ENCODE data around the gene STUB1. TPM values are rescaled to one million over a fixed set of nuclear protein-coding genes. Genes with fewer than 3 reads are reported as not detected.
A peak's percentile ranks its signal among the peaks of the same experiment; 100 is the strongest.

STUB1 gene
- total RNA-seq, 4 donors from 2014 or later: 116 to 143 (median 125) TPM

GRCh38 chr16:694863-695354 is 14.7 kb downstream of the STUB1 start:
- Histone ChIP-seq H3K36me3 (no peaks in the 10 kb centered on the region), H3K9me3 (no peaks in the 10 kb centered on the region), H3K27me3 (peaks cover 79% of the 10 kb centered on the region), H3K4me1 (peaks cover 53% of the 10 kb centered on the region), H3K4me3 (peak overlapping the region; percentile 50), H3K27ac (peak overlapping the region; percentile 22)
- WGBS: 2% methylated on average over 21 of the region's 37 CpGs
- no peak for DNase-seq (ENCODE audit: low spot score in 2 of 2)
- no peak for TF ChIP-seq POLR2A (IDR thresholded peaks at IDR 0.05)
- no peak for TF ChIP-seq EP300 (IDR thresholded peaks at IDR 0.05)
- TF ChIP-seq, protein P1, sequence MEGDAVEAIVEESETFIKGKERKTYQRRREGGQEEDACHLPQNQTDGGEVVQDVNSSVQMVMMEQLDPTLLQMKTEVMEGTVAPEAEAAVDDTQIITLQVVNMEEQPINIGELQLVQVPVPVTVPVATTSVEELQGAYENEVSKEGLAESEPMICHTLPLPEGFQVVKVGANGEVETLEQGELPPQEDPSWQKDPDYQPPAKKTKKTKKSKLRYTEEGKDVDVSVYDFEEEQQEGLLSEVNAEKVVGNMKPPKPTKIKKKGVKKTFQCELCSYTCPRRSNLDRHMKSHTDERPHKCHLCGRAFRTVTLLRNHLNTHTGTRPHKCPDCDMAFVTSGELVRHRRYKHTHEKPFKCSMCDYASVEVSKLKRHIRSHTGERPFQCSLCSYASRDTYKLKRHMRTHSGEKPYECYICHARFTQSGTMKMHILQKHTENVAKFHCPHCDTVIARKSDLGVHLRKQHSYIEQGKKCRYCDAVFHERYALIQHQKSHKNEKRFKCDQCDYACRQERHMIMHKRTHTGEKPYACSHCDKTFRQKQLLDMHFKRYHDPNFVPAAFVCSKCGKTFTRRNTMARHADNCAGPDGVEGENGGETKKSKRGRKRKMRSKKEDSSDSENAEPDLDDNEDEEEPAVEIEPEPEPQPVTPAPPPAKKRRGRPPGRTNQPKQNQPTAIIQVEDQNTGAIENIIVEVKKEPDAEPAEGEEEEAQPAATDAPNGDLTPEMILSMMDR (IDR thresholded peaks at IDR 0.05): no peak
- no peak for TF ChIP-seq POLR2AphosphoS5 (IDR thresholded peaks at IDR 0.05)

DNA sequence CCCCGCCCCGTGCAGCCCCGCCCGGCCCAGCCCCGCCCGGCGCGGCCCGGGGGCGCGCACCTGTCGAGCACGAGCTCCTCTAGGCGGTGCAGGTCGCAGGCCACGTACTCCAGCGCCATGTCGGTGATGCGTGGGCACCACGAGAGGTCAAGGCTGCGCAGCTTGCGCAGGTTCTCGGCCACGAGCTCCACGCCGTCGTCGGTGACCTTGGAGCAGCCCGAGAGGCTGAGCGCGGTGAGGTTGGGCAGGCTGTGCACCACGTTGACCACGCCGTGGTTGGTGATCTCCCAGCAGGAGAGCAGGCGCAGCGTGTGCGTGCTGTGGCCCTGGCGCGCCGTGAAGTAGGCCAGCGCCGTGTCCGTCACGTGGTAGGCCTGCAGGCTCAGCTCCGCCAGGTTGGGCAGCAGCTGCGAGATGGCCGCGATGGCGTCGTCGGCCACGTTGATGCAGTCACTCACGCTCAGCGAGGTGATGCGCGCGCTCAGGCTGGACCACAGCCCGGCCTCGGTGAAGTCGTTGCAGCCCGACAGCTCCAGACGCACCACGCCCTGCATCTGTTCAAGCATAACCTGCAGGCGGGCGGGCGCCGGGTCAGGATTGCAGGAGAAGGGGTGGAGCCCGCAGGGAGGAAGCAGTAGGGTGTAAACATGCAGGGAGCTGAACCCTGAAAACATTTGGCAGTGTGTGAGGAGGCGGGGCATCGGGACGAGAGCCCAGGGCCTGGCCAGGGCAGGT is 15.3 kb downstream of the STUB1 start:
- peak overlapping the region; percentile 82 for H3K27ac ChIP-seq
- peak in 1 of 2 donors; percentile 89 for DNase-seq (ENCODE audit: low spot score in 2 of 2)
- H3K36me3 ChIP-seq: no peaks in the 10 kb centered on the region
- no peaks in the 10 kb centered on the region for H3K9me3 ChIP-seq
- TF ChIP-seq, protein P1 (IDR thresholded peaks at IDR 0.05): no peak
- peak in 2 of 3 donors; percentile 16 to 45 for TF ChIP-seq POLR2AphosphoS5 (IDR thresholded peaks at IDR 0.05)
- WGBS: 6% methylated on average over 17 of the region's 71 CpGs
- H3K27me3 ChIP-seq: peaks cover 85% of the 10 kb centered on the region
- peaks cover 53% of the 10 kb centered on the region for H3K4me1 ChIP-seq
- H3K4me3 ChIP-seq: peak overlapping the region; percentile 50

DNA sequence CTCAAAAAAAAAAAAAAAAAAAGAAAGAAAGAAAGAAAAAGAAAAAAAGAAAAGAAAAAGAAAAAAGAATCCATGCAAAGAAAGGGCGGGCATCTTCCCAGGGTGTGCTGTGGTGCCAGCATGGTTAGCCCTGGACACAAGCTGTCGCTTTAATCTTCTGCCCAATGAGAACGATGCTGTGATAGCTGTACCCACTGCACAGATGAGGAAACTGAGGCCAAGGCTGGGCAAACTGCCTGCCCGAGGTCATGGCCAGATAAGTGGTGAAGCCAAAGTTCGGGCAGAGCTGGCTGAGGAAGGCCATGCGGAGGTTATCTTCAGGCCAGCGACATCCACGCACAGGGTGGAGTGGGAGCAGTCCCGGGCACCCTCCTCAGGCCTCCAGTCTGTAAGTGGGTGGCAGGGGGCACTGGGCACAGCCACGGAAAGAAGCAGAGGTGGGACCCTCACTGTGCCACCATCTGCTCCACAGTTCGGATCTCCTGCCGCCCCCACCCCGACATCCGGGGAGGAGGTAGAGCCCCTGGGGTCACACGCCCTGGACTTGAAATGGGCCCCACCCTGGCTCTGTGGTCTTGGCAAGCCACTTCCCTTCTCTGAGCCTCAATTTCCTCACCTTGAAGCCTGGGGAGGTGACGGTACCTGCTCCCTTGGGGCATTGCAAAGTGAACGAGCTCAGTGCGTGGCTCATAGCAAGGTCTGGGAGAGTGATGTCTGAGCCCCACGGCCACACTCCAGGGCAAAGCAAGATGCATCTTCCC is 18.9 kb downstream of the STUB1 start:
- H3K4me3 ChIP-seq: no peak overlapping the region
- no peak overlapping the region for H3K27ac ChIP-seq
- H3K36me3 ChIP-seq: no peaks in the 10 kb centered on the region
- no peaks in the 10 kb centered on the region for H3K9me3 ChIP-seq
- peaks cover 98% of the 10 kb centered on the region for H3K27me3 ChIP-seq
- 75% methylated on average over 8 of the region's 19 CpGs for WGBS
- TF ChIP-seq POLR2AphosphoS5 (IDR thresholded peaks at IDR 0.05): no peak
- H3K4me1 ChIP-seq: peaks cover 33% of the 10 kb centered on the region
- no peak for DNase-seq (ENCODE audit: low spot score in 2 of 2)

GRCh38 chr16:700684-701584 is 20.7 kb downstream of the STUB1 start:
- Histone ChIP-seq H3K36me3 (no peaks in the 10 kb centered on the region), H3K9me3 (no peaks in the 10 kb centered on the region), H3K27me3 (peaks cover 97% of the 10 kb centered on the region), H3K4me1 (peaks cover 26% of the 10 kb centered on the region), H3K27ac (no peak overlapping the region), H3K4me3 (no peak overlapping the region)
- no CpG with 5 or more reads among the region's 76 CpGs for WGBS
- TF ChIP-seq POLR2A (IDR thresholded peaks at IDR 0.05) (no peak), POLR2AphosphoS5 (IDR thresholded peaks at IDR 0.05) (no peak), EP300 (IDR thresholded peaks at IDR 0.05) (no peak)
- TF ChIP-seq, protein P1 (IDR thresholded peaks at IDR 0.05): no peak
- no peak for DNase-seq (ENCODE audit: low spot score in 2 of 2)

DNA sequence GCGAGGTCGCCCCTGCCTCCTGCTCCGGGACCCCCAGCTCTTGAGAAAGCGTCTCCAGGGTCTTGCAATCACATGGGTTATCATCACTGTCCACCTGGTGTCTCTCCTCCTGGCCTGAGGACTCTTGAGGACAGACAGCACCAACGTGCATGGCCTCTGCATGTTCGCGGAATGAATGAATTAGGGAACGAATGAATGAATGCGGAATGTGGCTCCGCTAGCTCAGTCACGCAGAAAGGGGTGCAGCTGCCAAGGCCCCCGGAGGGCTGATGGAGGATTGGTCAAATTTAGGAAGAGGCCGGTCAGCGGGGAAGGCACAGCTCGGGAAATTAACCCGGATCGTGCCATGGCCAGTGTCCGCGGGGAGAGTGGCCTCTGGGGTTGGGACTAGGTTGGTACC is 22.1 kb downstream of the STUB1 start:
- Histone ChIP-seq H3K27ac (no peak overlapping the region), H3K4me1 (peaks cover 34% of the 10 kb centered on the region), H3K36me3 (no peaks in the 10 kb centered on the region), H3K9me3 (no peaks in the 10 kb centered on the region), H3K27me3 (peaks cover 97% of the 10 kb centered on the region), H3K4me3 (no peak overlapping the region)
- WGBS: 85% methylated on average over 19 of the region's 19 CpGs
- no peak for DNase-seq (ENCODE audit: low spot score in 2 of 2)
- TF ChIP-seq POLR2AphosphoS5 (IDR thresholded peaks at IDR 0.05): no peak
- TF ChIP-seq EP300 (IDR thresholded peaks at IDR 0.05): no peak
- TF ChIP-seq POLR2A (IDR thresholded peaks at IDR 0.05): no peak
- TF ChIP-seq, protein P1 (IDR thresholded peaks at IDR 0.05): no peak
